HG03045 (cell line): Measurements from ENCODE around the gene SYNPR.

Experiments
- ATAC-seq: cut with Tn5 transposase; IDR thresholded peaks from one replicate; pipeline ENCODE4 v1.9.1; 2021; ENCODE audit warnings: mild to moderate bottlenecking, moderate library complexity; ENCODE audit not compliant: unreplicated experiment

SYNPR gene

DNA sequence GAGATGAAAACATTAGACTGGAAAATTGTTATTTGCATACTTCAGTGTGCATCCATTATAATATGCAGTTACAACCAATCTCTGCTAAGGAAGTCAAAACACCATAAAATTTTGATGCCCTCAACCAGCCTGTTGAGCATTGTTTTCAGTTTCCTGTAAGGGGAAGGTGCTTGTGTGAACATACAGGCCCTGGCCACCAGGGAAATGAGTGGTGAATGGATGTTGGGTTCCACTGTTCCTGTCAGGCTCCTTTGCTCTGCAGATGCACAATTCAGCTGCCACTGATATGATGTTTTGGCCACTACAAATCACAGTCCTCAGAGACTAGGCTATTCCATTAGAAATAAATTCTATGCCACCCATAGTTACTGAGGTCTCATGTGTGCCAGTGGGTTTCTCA, 184.6 kb downstream of the SYNPR start:
- ATAC-seq = no peak

DNA sequence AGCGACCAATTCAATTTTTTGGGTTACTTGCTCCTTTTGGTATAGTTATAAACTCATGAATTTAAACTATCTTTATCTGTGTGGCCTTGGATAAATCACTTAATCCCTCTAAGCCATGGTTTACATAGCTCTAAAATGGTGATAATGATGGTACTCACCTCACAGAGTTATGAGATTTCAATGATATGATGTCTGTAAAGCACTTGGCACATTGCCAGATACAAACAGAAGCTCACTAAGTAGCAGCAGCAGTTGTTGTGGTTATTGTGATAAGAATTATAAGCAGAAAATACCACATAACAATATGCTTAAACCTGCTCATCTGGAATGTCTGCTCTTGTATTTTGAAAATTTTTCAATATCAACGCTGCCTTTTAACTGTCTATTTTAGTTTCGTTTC, 189.3 kb downstream of the SYNPR start:
- no peak for ATAC-seq

GRCh38 chr3:63470745-63471144, 192.6 kb downstream of the SYNPR start:
- ATAC-seq = no peak

GRCh38 chr3:63471781-63472180, 193.7 kb downstream of the SYNPR start:
- no peak for ATAC-seq

DNA sequence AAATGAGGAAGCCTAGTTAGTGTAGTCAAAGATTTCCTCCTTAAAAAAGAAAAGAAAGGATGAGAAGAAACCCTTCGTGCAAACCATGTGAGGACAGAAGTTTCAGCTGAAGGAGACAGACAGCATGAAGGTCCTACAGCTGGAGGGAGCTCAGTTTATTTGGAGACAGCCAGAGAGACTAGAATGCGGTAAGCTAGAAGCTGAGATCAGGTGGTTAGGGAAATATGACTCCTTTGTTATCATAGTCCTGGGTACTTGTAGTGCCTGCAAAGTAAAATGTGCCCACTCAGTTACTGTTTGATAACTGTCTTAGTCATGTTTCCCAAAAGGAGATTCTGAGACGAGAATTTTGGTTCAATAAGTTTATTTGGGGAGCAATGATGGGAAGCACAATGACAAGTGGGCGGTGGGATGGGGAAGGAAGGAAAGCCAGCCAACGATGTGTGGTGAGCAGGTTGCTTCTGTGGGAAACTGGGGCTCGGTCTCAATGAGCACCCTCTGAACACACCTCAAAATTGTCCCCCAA, 195.6 kb downstream of the SYNPR start:
- no peak for ATAC-seq

DNA sequence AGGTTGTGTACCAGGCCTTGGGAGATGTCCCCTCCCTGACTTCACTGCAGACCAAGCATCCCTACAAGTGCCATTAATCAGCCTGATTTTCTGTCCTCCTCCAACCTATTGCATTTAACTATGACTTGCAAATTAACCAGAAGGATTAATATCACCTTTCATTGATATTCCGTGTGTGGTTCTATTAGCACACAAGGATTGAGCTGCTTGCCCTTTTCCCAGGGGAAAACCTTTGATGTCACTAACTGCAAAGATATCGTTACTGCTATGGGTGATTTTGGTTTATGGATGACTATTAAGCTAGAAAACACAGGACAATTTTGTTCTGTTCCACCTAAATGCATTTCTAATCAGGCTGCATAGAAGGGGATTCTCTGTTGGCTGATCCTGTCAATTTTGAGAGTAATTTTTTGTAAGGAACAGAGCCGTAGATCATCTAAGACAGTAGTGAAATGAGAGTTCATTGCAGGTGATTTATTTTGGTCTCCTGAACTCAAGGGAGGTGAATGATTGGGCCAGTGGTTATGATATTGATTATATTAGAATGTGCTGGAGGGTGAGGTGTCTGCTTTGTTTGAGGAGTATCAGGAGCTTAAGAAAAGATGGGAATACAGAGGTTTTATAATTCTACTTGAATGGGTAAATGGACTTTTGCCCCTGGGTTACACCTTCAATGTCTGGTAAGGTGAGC, 196.9 kb downstream of the SYNPR start:
- no peak for ATAC-seq

- no peak for ATAC-seq
Measured at GRCh38 chr3:63477494-63478129, 199.5 kb downstream of the SYNPR start.

DNA sequence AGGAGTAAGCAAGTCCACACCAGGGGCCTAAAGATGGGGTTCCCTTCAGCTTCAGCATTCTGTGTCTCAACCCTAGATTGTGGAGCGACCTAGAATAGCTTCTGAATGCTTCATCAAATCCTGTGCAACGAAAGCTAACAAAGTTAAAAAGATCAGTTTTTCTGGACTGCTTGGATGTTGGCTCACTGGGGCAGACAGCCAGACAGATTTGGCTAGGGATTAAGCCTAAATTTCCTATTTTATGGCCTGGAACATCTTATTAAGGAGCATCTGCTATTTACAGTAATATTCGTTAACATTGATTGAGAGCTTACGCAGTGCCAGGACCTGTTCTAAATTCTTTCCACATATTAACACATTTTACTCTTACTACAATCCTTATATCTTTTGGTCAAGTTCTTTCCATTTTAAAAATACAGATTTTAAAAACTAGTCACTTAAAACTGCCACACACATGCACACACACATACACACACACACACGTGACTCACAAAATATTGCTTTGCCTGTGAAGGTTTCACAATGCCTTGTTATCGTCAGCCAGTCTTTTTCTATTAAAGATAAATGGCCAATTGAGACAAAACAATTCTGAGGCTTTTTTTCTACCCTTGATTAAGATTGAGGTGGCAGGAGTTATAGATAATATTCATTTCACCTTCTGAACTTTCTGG, 201.0 kb downstream of the SYNPR start:
- no peak for ATAC-seq

GRCh38 chr3:63479661-63480035, 201.5 kb downstream of the SYNPR start:
- ATAC-seq = no peak

- no peak for ATAC-seq
Measured at GRCh38 chr3:63481627-63482026, 203.5 kb downstream of the SYNPR start.

DNA sequence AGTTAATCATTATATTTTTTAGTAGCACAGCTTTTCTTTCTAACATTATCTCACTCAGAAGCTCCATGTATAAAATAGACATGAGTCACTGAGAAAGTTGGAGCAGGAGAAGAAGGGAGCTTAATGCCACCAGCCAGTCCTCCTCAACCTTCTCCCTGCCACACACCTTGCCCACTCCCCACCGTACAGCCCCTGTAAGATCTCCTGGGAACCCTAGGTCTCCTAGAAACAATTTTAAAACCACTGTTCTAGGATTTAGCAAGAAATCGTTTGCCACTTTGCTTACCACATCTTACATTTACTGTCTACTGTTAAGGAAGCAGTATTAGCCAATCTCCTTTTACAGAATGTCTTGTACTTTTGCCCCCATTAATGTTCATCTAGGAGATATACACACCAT, 204.2 kb downstream of the SYNPR start:
- ATAC-seq = no peak

- no peak for ATAC-seq
Measured at GRCh38 chr3:63492464-63492863, 214.4 kb downstream of the SYNPR start.

- ATAC-seq = no peak
Measured at GRCh38 chr3:63493101-63493500, 215.0 kb downstream of the SYNPR start.

- ATAC-seq = no peak
Measured at GRCh38 chr3:63494646-63495045, 216.5 kb downstream of the SYNPR start.

DNA sequence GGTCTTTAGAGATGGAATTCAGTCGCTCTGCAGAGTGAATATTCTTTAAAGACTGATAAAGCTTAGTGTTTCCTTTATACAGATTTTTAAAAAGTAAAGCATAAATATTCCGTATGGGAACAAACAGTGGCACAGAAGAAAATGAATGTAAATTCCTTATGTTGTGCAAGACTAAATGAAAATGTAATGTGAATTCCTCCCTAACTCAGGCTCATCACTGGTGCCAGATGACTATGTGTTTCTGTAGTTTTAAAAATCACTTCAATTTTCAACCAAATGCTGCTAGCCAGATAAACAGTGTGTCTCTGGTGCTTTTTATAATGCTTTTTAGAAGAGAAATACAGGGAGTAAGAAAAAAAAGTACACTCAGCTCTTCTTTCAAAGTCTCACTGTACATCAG, 219.5 kb downstream of the SYNPR start:
- ATAC-seq = no peak

GRCh38 chr3:63500196-63500595, 222.1 kb downstream of the SYNPR start:
- ATAC-seq = no peak

DNA sequence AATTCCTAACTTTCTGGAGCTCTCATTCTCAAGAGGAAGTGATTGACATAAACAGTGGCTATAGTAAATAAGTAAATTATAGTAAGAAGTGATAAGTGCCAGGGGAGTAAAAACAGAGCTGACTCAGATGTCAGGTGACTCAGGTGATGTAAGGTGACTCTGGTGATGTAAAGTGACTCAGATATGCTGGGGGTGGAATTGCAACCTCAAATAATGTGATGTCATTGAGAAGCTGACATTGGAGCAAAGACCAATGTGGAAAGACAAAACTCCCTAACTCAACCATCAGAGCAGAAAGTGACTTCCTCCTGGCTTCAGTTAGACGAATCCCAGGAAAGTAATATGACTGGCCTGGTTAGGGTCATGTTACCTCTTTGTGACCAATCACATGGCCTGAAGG, 230.2 kb downstream of the SYNPR start:
- ATAC-seq = no peak

GRCh38 chr3:63508771-63509170, 230.7 kb downstream of the SYNPR start:
- no peak for ATAC-seq

GRCh38 chr3:63513791-63514190, 235.7 kb downstream of the SYNPR start:
- ATAC-seq = no peak

DNA sequence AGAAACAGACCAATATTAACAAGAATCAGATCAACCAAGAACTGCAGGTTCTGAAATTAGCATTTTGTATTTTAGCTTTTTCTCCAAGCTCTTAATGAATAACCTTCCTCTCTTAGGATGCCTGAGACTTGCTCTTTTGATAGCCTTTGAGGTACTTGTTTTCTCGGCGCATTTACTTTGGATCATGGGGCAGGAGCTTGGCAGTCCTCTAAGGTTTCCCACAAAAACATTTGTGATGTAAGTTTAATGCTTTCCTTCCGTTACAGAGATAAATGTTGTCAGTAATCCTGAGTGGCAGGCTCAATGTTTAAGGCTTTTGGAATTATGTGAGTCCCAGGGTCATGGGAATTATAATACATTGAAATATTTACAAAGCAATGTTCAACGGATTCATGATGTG, 236.6 kb downstream of the SYNPR start:
- no peak for ATAC-seq

GRCh38 chr3:63519426-63519825, 241.3 kb downstream of the SYNPR start:
- ATAC-seq = no peak

DNA sequence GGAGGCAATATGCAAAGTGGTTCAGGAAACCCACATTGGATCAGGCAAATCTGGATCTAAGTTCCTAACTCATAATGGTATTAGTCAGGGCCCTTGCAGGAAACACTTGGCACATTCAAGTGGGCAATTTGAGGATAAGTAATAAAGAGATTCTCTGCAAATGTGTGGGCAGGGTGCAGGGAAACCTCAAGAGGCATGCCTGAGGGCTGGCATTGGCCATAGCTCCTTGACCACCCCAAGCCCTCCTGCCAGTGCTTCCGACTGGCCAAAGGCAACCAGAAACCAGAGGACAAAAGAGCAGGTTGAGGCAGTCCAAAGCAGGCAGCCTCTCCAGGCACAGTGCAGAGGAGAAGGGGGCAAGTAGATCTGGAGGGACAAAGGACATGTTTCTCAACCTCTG, 243.5 kb downstream of the SYNPR start:
- ATAC-seq = no peak
